GM18508 (cell line): ENCODE results near the gene TMEM179B.

Experiments
- ATAC-seq: cut with Tn5 transposase; IDR thresholded peaks from one replicate; pipeline ENCODE4 v1.9.1; 2021; ENCODE audit warnings: moderate number of reproducible peaks; ENCODE audit not compliant: insufficient read depth, unreplicated experiment

Gene TMEM179B

GRCh38 chr11:62830904-62831519 lies 43.8 kb downstream of the TMEM179B start:
- ATAC-seq: no peak

GRCh38 chr11:62831520-62832335 lies 44.5 kb downstream of the TMEM179B start, which contains the start of gene STX5:
Gene STX5, minus strand, starts transcription at chr11:62832051. Its CDS starts 808 bp downstream, at chr11:62831243.
- ATAC-seq: peak; percentile 70

GRCh38 chr11:62832336-62833234 lies 45.4 kb downstream of the TMEM179B start, which contains the start of gene TEX54:
Gene TEX54, minus strand, starts transcription at chr11:62832841.
- ATAC-seq: no peak

DNA sequence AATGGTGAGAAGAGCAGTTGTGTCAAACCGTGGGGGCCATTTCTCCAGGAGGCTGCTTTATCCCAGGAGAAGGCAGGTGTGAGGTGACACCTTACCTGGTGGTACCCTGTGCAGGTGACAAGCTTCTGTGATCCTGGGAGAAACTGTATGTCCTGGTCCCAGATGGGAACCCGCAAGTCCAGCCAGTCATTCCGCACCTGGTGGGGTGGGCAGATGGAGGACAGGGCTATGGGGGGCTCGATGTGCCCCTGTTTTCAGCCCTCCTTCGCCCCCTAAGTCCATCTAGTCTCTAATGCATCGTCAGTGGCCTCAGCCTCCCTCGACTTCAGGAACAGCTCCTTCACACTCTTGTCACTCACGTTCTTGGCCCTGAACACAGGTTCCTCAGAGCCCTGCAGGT lies 48.1 kb downstream of the TMEM179B start:
- no peak for ATAC-seq

DNA sequence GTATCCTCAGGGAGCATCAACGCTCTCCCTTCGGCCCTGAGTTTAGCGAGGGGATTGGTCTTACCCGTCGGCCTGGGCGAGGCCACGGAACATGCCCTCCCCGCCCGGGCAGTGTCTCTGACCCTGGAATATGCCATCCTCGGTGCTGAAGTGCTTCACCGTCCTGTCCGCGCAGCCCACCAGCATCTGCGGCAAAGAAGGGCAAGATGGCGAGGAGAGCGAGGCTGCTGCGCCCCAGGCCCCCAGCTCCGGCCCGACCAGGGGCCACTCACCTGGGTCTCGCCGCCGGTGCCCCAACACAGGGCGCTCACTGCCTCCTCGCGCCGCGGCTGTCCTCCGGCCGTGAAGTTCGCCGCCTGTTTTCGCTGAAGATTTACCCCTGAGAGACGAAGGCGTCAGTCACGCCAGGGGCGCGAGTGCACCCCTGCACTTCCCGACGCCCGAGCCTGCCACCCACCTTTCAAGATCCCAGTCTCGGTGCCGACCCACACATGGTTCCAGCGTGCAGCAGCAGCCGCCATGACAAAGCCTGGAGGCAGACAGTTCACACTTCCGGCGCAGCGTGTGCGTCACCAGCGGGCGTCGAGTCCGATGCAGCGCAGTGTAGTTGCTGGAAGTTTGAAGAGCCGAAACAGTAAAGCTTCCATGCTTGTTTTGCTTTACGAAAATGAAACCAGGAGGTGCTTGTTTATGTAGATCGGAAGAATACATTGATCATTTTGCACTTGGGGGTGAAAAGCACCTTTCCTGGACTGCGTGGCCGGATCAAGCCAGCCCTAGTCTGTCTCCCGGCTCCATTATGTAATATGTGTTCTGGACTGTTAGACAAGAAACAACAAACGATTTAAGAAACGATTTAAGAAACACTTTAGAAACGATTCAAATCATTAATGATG lies 52.1 kb downstream of the TMEM179B start, which contains the start of gene WDR74:
TSS of gene WDR74 (minus strand) at position 541 of the 896 bp plus-strand sequence. CDS start at position 521, 20 bp downstream.
- peak; percentile 23 for ATAC-seq
